DND-41 (cell line): Measurements from ENCODE around the gene SLC30A2.

ENCODE experiments used
- ATAC-seq: fragments of 200-7000 bp; cut with Tn5 transposase; 3 replicates; pipeline ENCODE4 v1.9.1; 2021; ENCODE audit warnings: low read depth; ENCODE audit not compliant: insufficient read depth
- DNase-seq: peaks from one replicate; pipeline ENCODE4 v3.0.0-alpha.2; 2020
- H2AFZ ChIP-seq: 2 replicates; pipeline ENCODE4 v1.6.0; 2012; ENCODE audit warnings: low read depth, low read length
- H3K27ac ChIP-seq: 2 replicates; pipeline ENCODE4 v1.5.1; 2012; ENCODE audit warnings: low read length, inconsistent platforms
- H3K27me3 ChIP-seq: fragments of 200-600 bp; sonication (generic); 2 replicates; pipeline ENCODE4 v1.6.0; 2012; ENCODE audit warnings: low read length, mild to moderate bottlenecking, inconsistent platforms; ENCODE audit not compliant: insufficient read depth, poor library complexity
- H3K36me3 ChIP-seq: 2 replicates; pipeline ENCODE4 v1.5.1; 2012; ENCODE audit warnings: low read length, inconsistent platforms; ENCODE audit not compliant: insufficient read depth
- H3K4me1 ChIP-seq: 2 replicates; pipeline ENCODE4 v1.5.1; 2012; ENCODE audit warnings: mild to moderate bottlenecking, low read length; ENCODE audit not compliant: insufficient read depth
- H3K4me2 ChIP-seq: 2 replicates; pipeline ENCODE4 v1.6.0; 2012; ENCODE audit warnings: mild to moderate bottlenecking, moderate library complexity, low read length, inconsistent platforms; ENCODE audit not compliant: insufficient read depth
- H3K4me3 ChIP-seq, 2 experiments: fragments of 200-600 bp in 1 of 2; shearing (Covaris generic) in 1 of 2; 2 replicates each; pipeline ENCODE4 v1.5.1; 2012 to 2016; ENCODE audit warnings: inconsistent platforms in 2 of 2, low read length in 2 of 2, mild to moderate bottlenecking in 2 of 2, low read depth in 1 of 2, moderate library complexity in 1 of 2
- H3K79me2 ChIP-seq: 2 replicates; pipeline ENCODE4 v1.6.0; 2012; ENCODE audit warnings: low read length, inconsistent platforms; ENCODE audit not compliant: insufficient read depth
- H3K9ac ChIP-seq: 2 replicates; pipeline ENCODE4 v1.6.0; 2012; ENCODE audit warnings: low read depth, mild to moderate bottlenecking, inconsistent platforms, low read length, moderate library complexity
- H3K9me3 ChIP-seq: 2 replicates; pipeline ENCODE4 v1.5.1; 2012; ENCODE audit warnings: low read length, moderate library complexity, mild to moderate bottlenecking, inconsistent platforms; ENCODE audit not compliant: insufficient read depth, severe bottlenecking
- H4K20me1 ChIP-seq: 2 replicates; pipeline ENCODE4 v1.6.0; 2012; ENCODE audit warnings: low read length; ENCODE audit not compliant: insufficient read depth
- CTCF ChIP-seq: IDR thresholded peaks from 2 replicates; pipeline ENCODE4 v1.5.1; 2012; ENCODE audit warnings: borderline replicate concordance, low read length, moderate library complexity, mild to moderate bottlenecking; ENCODE audit not compliant: poor library complexity, severe bottlenecking; ENCODE audit errors: extremely low read depth
- EZH2 ChIP-seq: IDR thresholded peaks from 3 replicates; pipeline ENCODE4 v1.6.1; 2012; ENCODE audit warnings: borderline replicate concordance, low read depth, mild to moderate bottlenecking, moderate library complexity, low read length, inconsistent platforms; ENCODE audit not compliant: severe bottlenecking

SLC30A2 gene

GRCh38 chr1:26072305-26072704, 26.4 kb upstream of the SLC30A2 start:
- no peak for DNase-seq
- H3K4me1 ChIP-seq = no peaks in the 10 kb centered on the region
- H3K79me2 ChIP-seq = no peaks in the 10 kb centered on the region
- no peak overlapping the region for H3K4me3 ChIP-seq
- ATAC-seq = no peak
- H4K20me1 ChIP-seq = 0 out of 2 replicates have a peak, but pooled peaks cover 3% of the 10 kb centered on the region
- no peak overlapping the region for H2AFZ ChIP-seq
- TF ChIP-seq CTCF = no peak
- TF ChIP-seq EZH2 = no peak
- H3K27me3 ChIP-seq = peaks cover 13% of the 10 kb centered on the region
- H3K4me2 ChIP-seq = no peak overlapping the region
- no peak overlapping the region for H3K27ac ChIP-seq
- H3K9me3 ChIP-seq = no peaks in the 10 kb centered on the region
- no peak overlapping the region for H3K9ac ChIP-seq
- no peaks in the 10 kb centered on the region for H3K36me3 ChIP-seq

GRCh38 chr1:26070963-26071342, 25.0 kb upstream of the SLC30A2 start:
- ATAC-seq (no peak), DNase-seq (no peak)
- 0 out of 2 replicates have a peak, but pooled peaks cover 2% of the 10 kb centered on the region for H4K20me1 ChIP-seq
- no peak overlapping the region for H3K4me2 ChIP-seq
- peaks cover 13% of the 10 kb centered on the region for H3K27me3 ChIP-seq
- H3K9me3 ChIP-seq = no peaks in the 10 kb centered on the region
- H3K4me1 ChIP-seq = no peaks in the 10 kb centered on the region
- H3K27ac ChIP-seq = no peak overlapping the region
- H3K36me3 ChIP-seq = no peaks in the 10 kb centered on the region
- H3K4me3 ChIP-seq = no peak overlapping the region
- H3K79me2 ChIP-seq = no peaks in the 10 kb centered on the region
- no peak overlapping the region for H2AFZ ChIP-seq
- no peak overlapping the region for H3K9ac ChIP-seq
- TF ChIP-seq EZH2 (no peak), CTCF (no peak)

DNA sequence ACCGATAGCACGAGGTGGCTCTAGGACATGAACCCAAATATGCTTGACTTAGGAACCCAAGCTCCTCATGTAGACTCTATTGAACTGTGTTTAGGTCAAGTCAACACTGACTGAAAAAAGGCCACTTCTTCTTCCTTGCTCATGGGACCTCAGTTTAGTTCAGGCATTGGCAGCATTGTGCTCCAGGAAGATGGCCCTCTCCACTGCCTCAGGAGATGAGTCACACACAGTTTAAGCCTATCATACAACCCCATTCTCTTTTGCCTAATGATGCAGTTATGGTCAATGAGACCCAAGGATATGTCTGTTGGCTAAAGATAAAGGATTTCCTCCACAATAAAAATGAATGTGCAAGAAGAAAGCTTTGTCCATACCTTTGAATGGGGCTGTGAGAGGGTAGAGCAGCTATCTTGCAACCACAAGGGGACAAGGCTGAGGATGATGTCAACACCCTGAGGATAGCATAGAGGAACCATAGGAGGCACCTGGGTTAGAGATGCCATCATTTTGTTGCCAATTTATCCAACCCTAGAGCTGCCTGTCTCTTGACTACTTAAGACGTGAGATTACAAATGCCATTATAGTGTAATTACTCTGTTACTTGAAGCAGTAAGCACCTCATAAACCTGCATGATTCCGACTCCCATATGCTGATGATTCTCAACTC, 24.5 kb upstream of the SLC30A2 start:
- no peak for TF ChIP-seq CTCF
- TF ChIP-seq EZH2 = no peak
- no peak overlapping the region for H2AFZ ChIP-seq
- peaks cover 14% of the 10 kb centered on the region for H3K27me3 ChIP-seq
- no peaks in the 10 kb centered on the region for H3K4me1 ChIP-seq
- H3K36me3 ChIP-seq = no peaks in the 10 kb centered on the region
- ATAC-seq (no peak), DNase-seq (no peak)
- no peak overlapping the region for H3K4me2 ChIP-seq
- H3K27ac ChIP-seq = no peak overlapping the region
- H4K20me1 ChIP-seq = no peaks in the 10 kb centered on the region
- no peaks in the 10 kb centered on the region for H3K79me2 ChIP-seq
- H3K4me3 ChIP-seq = no peak overlapping the region
- no peaks in the 10 kb centered on the region for H3K9me3 ChIP-seq
- no peak overlapping the region for H3K9ac ChIP-seq
